SU-DHL-6 (cell line): ENCODE measurements around the gene GNB5.

Experiments
- H2AFZ ChIP-seq: fragments of 200-600 bp; sonication (generic); 2 replicates; pipeline ENCODE4 v1.6.1; 2014; ENCODE audit warnings: low read depth, mild to moderate bottlenecking, moderate library complexity, mixed read lengths, antibody characterized with exemption, low read length; ENCODE audit not compliant: severe bottlenecking
- H3F3A ChIP-seq: fragments of 200-600 bp; shearing (Covaris generic); 2 replicates; pipeline ENCODE4 v1.6.0; 2016; ENCODE audit warnings: antibody characterized with exemption, mild to moderate bottlenecking; ENCODE audit not compliant: insufficient read depth
- H3K27ac ChIP-seq: fragments of 200-600 bp; sonication (generic); 2 replicates; pipeline ENCODE4 v1.5.1; 2016; ENCODE audit warnings: low read depth, mild to moderate bottlenecking, low read length, moderate library complexity, mixed read lengths
- H3K27me3 ChIP-seq: fragments of 200-600 bp; sonication (generic), shearing (Covaris generic); 2 replicates; pipeline ENCODE4 v1.6.0; 2014; ENCODE audit warnings: mild to moderate bottlenecking, low read length
- H3K36me3 ChIP-seq: fragments of 200-600 bp; sonication (generic); 2 replicates; pipeline ENCODE4 v1.6.1; 2014; ENCODE audit warnings: mild to moderate bottlenecking, low read length, mixed read lengths
- H3K4me2 ChIP-seq: fragments of 300-600, 200-600 bp; shearing (Covaris generic), sonication (generic); 2 replicates; pipeline ENCODE4 v1.6.0; 2014; ENCODE audit warnings: low read length, low read depth, mild to moderate bottlenecking; ENCODE audit not compliant: poor library complexity, severe bottlenecking
- H3K4me3 ChIP-seq: fragments of 200-600 bp; sonication (generic); 2 replicates; pipeline ENCODE4 v1.5.1; 2014; ENCODE audit warnings: antibody characterized with exemption, low read length, mild to moderate bottlenecking, mixed read lengths; ENCODE audit not compliant: insufficient read depth, poor library complexity, severe bottlenecking
- H3K79me2 ChIP-seq: fragments of 200-600 bp; sonication (generic); 2 replicates; pipeline ENCODE4 v1.6.1; 2014; ENCODE audit warnings: mild to moderate bottlenecking, low read length, moderate library complexity; ENCODE audit not compliant: insufficient read depth
- H3K9ac ChIP-seq: fragments of 200-600 bp; sonication (generic); 2 replicates; pipeline ENCODE4 v1.7.0; 2014; ENCODE audit warnings: mild to moderate bottlenecking, low read length
- H3K9me2 ChIP-seq: fragments of 200-600 bp; sonication (generic); replicated peaks from 2 replicates; pipeline ENCODE4 v1.6.1; 2014; ENCODE audit warnings: low read length; ENCODE audit not compliant: insufficient read depth
- H3K9me3 ChIP-seq: fragments of 200-600 bp; sonication (generic); 2 replicates; pipeline ENCODE4 v1.6.1; 2014; ENCODE audit warnings: low read length, mixed read lengths; ENCODE audit not compliant: insufficient read depth
- H4K20me1 ChIP-seq: fragments of 200-600 bp; sonication (generic); 2 replicates; pipeline ENCODE4 v1.6.1; 2014; ENCODE audit warnings: low read depth, mild to moderate bottlenecking, antibody characterized with exemption, low read length, moderate library complexity, mixed read lengths
- CTCF ChIP-seq: fragments of 200-600 bp; sonication (generic); IDR thresholded peaks from one replicate; pipeline ENCODE4 v1.5.1; 2017; ENCODE audit warnings: antibody characterized with exemption, mild to moderate bottlenecking, low read length, moderate library complexity; ENCODE audit not compliant: insufficient read depth, poor library complexity, severe bottlenecking
- EZH2phosphoT487 ChIP-seq: fragments of 200-600 bp; sonication (generic), shearing (Covaris generic); conservative IDR thresholded peaks from 2 replicates; pipeline ENCODE4 v1.6.1; 2018; ENCODE audit warnings: mild to moderate bottlenecking, antibody characterized with exemption, low read length, moderate library complexity, mixed read lengths

The GNB5 gene

GRCh38 chr15:52107238-52107637 lies 84.0 kb downstream of the GNB5 start:
- no peaks in the 10 kb centered on the region for H3K9me2 ChIP-seq
- H3K4me3 ChIP-seq, result no peak overlapping the region
- no peak overlapping the region for H3K27ac ChIP-seq
- no peaks in the 10 kb centered on the region for H4K20me1 ChIP-seq
- no peaks in the 10 kb centered on the region for H3F3A ChIP-seq
- no peak overlapping the region for H2AFZ ChIP-seq
- no peaks in the 10 kb centered on the region for H3K27me3 ChIP-seq
- H3K9ac ChIP-seq, result no peak overlapping the region
- TF ChIP-seq EZH2phosphoT487 (no peak), CTCF (no peak)
- H3K79me2 ChIP-seq, result no peaks in the 10 kb centered on the region
- H3K4me2 ChIP-seq, result no peak overlapping the region
- no peaks in the 10 kb centered on the region for H3K36me3 ChIP-seq
- no peaks in the 10 kb centered on the region for H3K9me3 ChIP-seq

- no peak for TF ChIP-seq EZH2phosphoT487
- no peak for TF ChIP-seq CTCF
- Histone ChIP-seq H3K27ac (no peak overlapping the region), H3F3A (no peaks in the 10 kb centered on the region), H3K79me2 (no peaks in the 10 kb centered on the region), H3K9me3 (no peaks in the 10 kb centered on the region), H4K20me1 (no peaks in the 10 kb centered on the region), H3K4me2 (no peak overlapping the region), H3K9me2 (no peaks in the 10 kb centered on the region), H3K4me3 (no peak overlapping the region), H2AFZ (no peak overlapping the region), H3K36me3 (no peaks in the 10 kb centered on the region), H3K9ac (no peak overlapping the region), H3K27me3 (no peaks in the 10 kb centered on the region)
Observed at GRCh38 chr15:52106641-52107040, 84.6 kb downstream of the GNB5 start.

GRCh38 chr15:52105846-52106245 lies 85.3 kb downstream of the GNB5 start:
- Histone ChIP-seq H3K9me2 (no peaks in the 10 kb centered on the region), H3K36me3 (no peaks in the 10 kb centered on the region), H3F3A (no peaks in the 10 kb centered on the region), H3K27me3 (no peaks in the 10 kb centered on the region), H4K20me1 (no peaks in the 10 kb centered on the region), H3K4me2 (no peak overlapping the region), H3K4me3 (no peak overlapping the region), H2AFZ (no peak overlapping the region), H3K27ac (no peak overlapping the region), H3K79me2 (no peaks in the 10 kb centered on the region), H3K9me3 (no peaks in the 10 kb centered on the region), H3K9ac (no peak overlapping the region)
- TF ChIP-seq EZH2phosphoT487 (no peak), CTCF (no peak)
